Measurements from ENCODE around the gene MOGAT1. TPM values are rescaled to one million over a fixed set of nuclear protein-coding genes. Genes with fewer than 3 reads are reported as not detected.

MOGAT1 gene
- polyA plus RNA-seq, 1 of the 3 experiments (the other 2 are of a cell fraction): not detected

- H4K20me1 ChIP-seq (ENCODE audit: insufficient read depth): no peaks in the 10 kb centered on the region
- H3K4me3 ChIP-seq (ENCODE audit: low read depth in 2 of 2, low read length in 1 of 2): no peak overlapping the region
- TF ChIP-seq EZH2phosphoT487 (IDR thresholded peaks at IDR 0.05; ENCODE audit: borderline replicate concordance, low read depth) (no peak), RCOR1 (IDR thresholded peaks at IDR 0.05; ENCODE audit: low read length) (no peak), SMC3 (IDR thresholded peaks at IDR 0.05; ENCODE audit: low read depth, low read length) (no peak), REST (IDR thresholded peaks at IDR 0.05; ENCODE audit: low read depth, low read length) (no peak), CTCF (IDR thresholded peaks at IDR 0.05) (no peak), IRF3 (IDR thresholded peaks at IDR 0.05; ENCODE audit: low read depth, low read length) (no peak), MEF2A (IDR thresholded peaks at IDR 0.05; ENCODE audit: borderline replicate concordance, low read depth) (no peak), TCF12 (IDR thresholded peaks at IDR 0.05) (no peak), GATA2 (CRISPR knock-in tag; IDR thresholded peaks at IDR 0.05) (no peak), USF2 (IDR thresholded peaks at IDR 0.05; ENCODE audit: borderline replicate concordance, low read depth, low read length) (no peak), ELF1 (IDR thresholded peaks at IDR 0.05) (no peak), FOSL2 (IDR thresholded peaks at IDR 0.05; ENCODE audit: borderline replicate concordance, low read depth) (no peak), FOXJ3 (CRISPR knock-in tag; IDR thresholded peaks at IDR 0.05) (no peak), RFX5 (IDR thresholded peaks at IDR 0.05; ENCODE audit: low read length) (no peak), TEAD4 (IDR thresholded peaks at IDR 0.05; ENCODE audit: borderline replicate concordance, insufficient read depth) (no peak), PBX3 (IDR thresholded peaks at IDR 0.05) (no peak), USF1 (IDR thresholded peaks at IDR 0.05; ENCODE audit: borderline replicate concordance, low read depth) (no peak)
- peaks cover 0 to 4% of the 10 kb centered on the region in 2 experiments; a peak in 1 of 4 replicates for H3K4me1 ChIP-seq (ENCODE audit: control insufficient read depth in 1 of 2, insufficient read depth in 2 of 2, low read depth in 1 of 2, low read length in 1 of 2)
- no peak overlapping the region for H2AFZ ChIP-seq (ENCODE audit: low read depth)
- DNase-seq: no peak
- ChIA-PET POLR2A (no interaction called here), CTCF (interaction anchor here (0.7 to 3.1 kb wide), 7 partner anchors 16 to 179 kb away, joined by 3 to 13 read pairs (median 3); no protein-coding TSS in a partner anchor)
- H3K9me3 ChIP-seq: no peaks in the 10 kb centered on the region
- H3F3A ChIP-seq (replicated peaks; ENCODE audit: insufficient read depth): peaks cover 5% of the 10 kb centered on the region
- H3K79me2 ChIP-seq (ENCODE audit: insufficient read depth): no peaks in the 10 kb centered on the region
- no peak overlapping the region for H3K27ac ChIP-seq (ENCODE audit: low read depth in 2 of 2, low read length in 1 of 2)
- H3K36me3 ChIP-seq (replicated peaks in 1 of 2; ENCODE audit: control insufficient read depth in 1 of 2, insufficient read depth in 2 of 2, low read length in 1 of 2): no peaks in the 10 kb centered on the region
- no peaks in the 10 kb centered on the region for H3K27me3 ChIP-seq (ENCODE audit: insufficient read depth)
- H3K4me2 ChIP-seq: no peak overlapping the region
- H3K9me2 ChIP-seq: no peaks in the 10 kb centered on the region
- no peak overlapping the region for H3K9ac ChIP-seq
Observed at GRCh38 chr2:222724208-222724607, 52.8 kb downstream of the MOGAT1 start.

All from SK-N-SH (cell line).